Activated naive CD4-positive, alpha-beta T cell treated with anti-CD3 and anti-CD28 coated beads, Interleukin-2, amount 10 ng/mL, durations not matched to agents 7 days and 5 days (primary cell): ENCODE measurements around the gene ZNF318.

Source experiments
- CTCF ChIA-PET: fragments of 350-600 bp; sonication (Branson Sonifier 250); formaldehyde crosslinking; loops from one replicate; lab custom pipeline; 2021; ENCODE audit warnings: antibody characterized with exemption; lab: Charles Lee
- DNase-seq: peaks from one replicate; pipeline ENCODE4 v3.0.0-alpha.2; 2020
- H3K27ac Mint-ChIP-seq: one replicate; pipeline ENCODE4 v1.8.0; 2021; ENCODE audit warnings: mild to moderate bottlenecking, moderate library complexity, mixed read lengths
- H3K27me3 Mint-ChIP-seq: one replicate; pipeline ENCODE4 v1.8.0; 2021; ENCODE audit warnings: mild to moderate bottlenecking, mixed read lengths
- H3K36me3 Mint-ChIP-seq: one replicate; pipeline ENCODE4 v1.8.0; 2021; ENCODE audit warnings: mixed read lengths
- H3K4me1 Mint-ChIP-seq: one replicate; pipeline ENCODE4 v1.8.0; 2021; ENCODE audit warnings: mixed read lengths
- H3K4me3 Mint-ChIP-seq: one replicate; pipeline ENCODE4 v1.8.0; 2021; ENCODE audit warnings: mild to moderate bottlenecking, moderate library complexity, mixed read lengths
- H3K9me3 Mint-ChIP-seq: one replicate; pipeline ENCODE4 v1.8.0; 2021; ENCODE audit warnings: mixed read lengths

The ZNF318 gene

DNA sequence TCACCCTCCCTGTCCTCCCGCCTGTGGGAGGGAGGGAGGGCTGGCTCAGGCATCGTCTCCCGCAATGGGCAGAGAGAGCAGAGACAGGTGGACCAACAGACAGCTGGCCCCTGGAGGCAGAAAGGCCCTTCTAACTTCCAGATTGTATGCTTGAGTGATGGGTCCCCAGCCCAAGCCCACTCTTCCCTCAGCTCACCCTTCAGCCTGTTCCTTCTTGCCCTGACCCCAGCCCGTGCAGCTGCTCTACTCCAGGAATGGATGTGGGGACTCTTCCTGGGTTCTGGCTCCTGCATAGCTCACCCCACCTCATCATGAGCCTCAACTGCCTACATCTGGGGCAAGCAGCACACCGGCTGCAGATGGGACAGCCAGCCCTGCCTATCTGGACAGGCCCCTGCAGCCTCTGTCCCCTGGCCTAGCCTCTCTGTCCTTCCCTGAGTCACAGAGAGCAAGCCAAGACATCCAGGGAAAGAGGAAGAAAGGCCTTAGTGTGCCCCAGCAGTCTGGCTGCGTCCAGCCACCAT lies 82.9 kb downstream of the ZNF318 start:
- CTCF ChIA-PET, result interaction anchor here (0.5 kb wide), 1 partner anchor 556 kb away, joined by 3 read pairs; no protein-coding TSS in a partner anchor
- DNase-seq, result no peak
- H3K27me3 Mint-ChIP-seq, result peaks cover 76% of the 10 kb centered on the region
- no peak overlapping the region for H3K27ac Mint-ChIP-seq
- H3K9me3 Mint-ChIP-seq, result no peaks in the 10 kb centered on the region
- no peaks in the 10 kb centered on the region for H3K36me3 Mint-ChIP-seq
- H3K4me3 Mint-ChIP-seq, result no peak overlapping the region
- H3K4me1 Mint-ChIP-seq, result peaks cover 2% of the 10 kb centered on the region
